GM23338 (cell line): ENCODE measurements around the gene CD2AP. TPM values are rescaled to one million over a fixed set of nuclear protein-coding genes. Genes with fewer than 3 reads are reported as not detected.
A peak's percentile ranks its signal among the peaks of the same experiment; 100 is the strongest.

Source experiments
- ATAC-seq: fragments of 200-7000 bp; cut with Tn5 transposase; 3 replicates; pipeline ENCODE4 v1.9.1; 2020
- DNase-seq: peaks from one replicate; pipeline ENCODE4 v3.0.0-alpha.2; 2015; ENCODE audit warnings: low spot score
- H2AFZ ChIP-seq: fragments of 200-600 bp; sonication (generic); 2 replicates; pipeline ENCODE4 v1.8.0; 2016; ENCODE audit warnings: antibody characterized with exemption, mild to moderate bottlenecking, moderate library complexity
- H3F3A ChIP-seq: fragments of 200-600 bp; sonication (generic); replicated peaks from 2 replicates; pipeline ENCODE4 v1.8.0; 2017; ENCODE audit warnings: antibody characterized with exemption, mixed run types, low read depth
- H3K27ac ChIP-seq: fragments of 200-600 bp; sonication (generic); 2 replicates; pipeline ENCODE4 v1.6.1; 2016; ENCODE audit warnings: low read depth
- H3K27me3 ChIP-seq: fragments of 200-600 bp; sonication (generic); 2 replicates; pipeline ENCODE4 v1.8.0; 2016; ENCODE audit warnings: mild to moderate bottlenecking, mixed run types, moderate library complexity; ENCODE audit not compliant: insufficient read depth
- H3K36me3 ChIP-seq: fragments of 200-600 bp; sonication (generic); 2 replicates; pipeline ENCODE4 v1.8.0; 2016; ENCODE audit warnings: mild to moderate bottlenecking; ENCODE audit not compliant: insufficient read depth
- H3K4me1 ChIP-seq: fragments of 200-600 bp; sonication (generic); 2 replicates; pipeline ENCODE4 v1.8.0; 2016; ENCODE audit warnings: mild to moderate bottlenecking, moderate library complexity; ENCODE audit not compliant: insufficient read depth
- H3K4me2 ChIP-seq: fragments of 200-600 bp; sonication (generic); 2 replicates; pipeline ENCODE4 v1.7.1; 2017; ENCODE audit warnings: mixed run types
- H3K4me3 ChIP-seq: fragments of 200-600 bp; sonication (generic); 2 replicates; pipeline ENCODE4 v1.6.1; 2016; ENCODE audit warnings: mixed run types
- H3K79me2 ChIP-seq: fragments of 200-600 bp; sonication (generic); replicated peaks from 2 replicates; pipeline ENCODE4 v1.8.0; 2017; ENCODE audit warnings: mild to moderate bottlenecking; ENCODE audit not compliant: insufficient read depth
- H3K9me2 ChIP-seq: fragments of 200-600 bp; sonication (generic); 2 replicates; pipeline ENCODE4 v1.8.0; 2017; ENCODE audit not compliant: insufficient read depth
- H4K20me1 ChIP-seq: fragments of 200-600 bp; sonication (generic); replicated peaks from 2 replicates; pipeline ENCODE4 v1.8.0; 2017; ENCODE audit warnings: mild to moderate bottlenecking; ENCODE audit not compliant: insufficient read depth
- H3K27ac Mint-ChIP-seq: 2 replicates; pipeline ENCODE4 v1.8.0; 2020; ENCODE audit warnings: inconsistent platforms, mild to moderate bottlenecking, moderate library complexity, mixed read lengths
- H3K27me3 Mint-ChIP-seq: 3 replicates; pipeline ENCODE4 v1.8.0; 2022; ENCODE audit warnings: low read depth, mild to moderate bottlenecking, moderate library complexity, mixed read lengths, inconsistent platforms; ENCODE audit not compliant: insufficient read depth, poor library complexity
- H3K36me3 Mint-ChIP-seq: 3 replicates; pipeline ENCODE4 v1.8.0; 2021; ENCODE audit warnings: low read depth, mild to moderate bottlenecking, inconsistent platforms, moderate library complexity, mixed read lengths
- H3K4me1 Mint-ChIP-seq: 3 replicates; pipeline ENCODE4 v1.8.0; 2020; ENCODE audit warnings: mild to moderate bottlenecking, inconsistent platforms, mixed read lengths
- H3K4me3 Mint-ChIP-seq: 3 replicates; pipeline ENCODE4 v1.8.0; 2021; ENCODE audit warnings: moderate library complexity, mild to moderate bottlenecking, inconsistent platforms, mixed read lengths
- H3K9me3 Mint-ChIP-seq: 3 replicates; pipeline ENCODE4 v1.8.0; 2020; ENCODE audit warnings: moderate library complexity, mild to moderate bottlenecking, inconsistent platforms, mixed read lengths
- EZH2 ChIP-seq: fragments of 200-600 bp; sonication (generic); IDR thresholded peaks from one replicate; pipeline ENCODE4 v1.8.0; 2017; ENCODE audit warnings: antibody characterized with exemption, mild to moderate bottlenecking, low read depth; ENCODE audit not compliant: unreplicated experiment
- EZH2phosphoT487 ChIP-seq: fragments of 200-600 bp; sonication (generic); IDR thresholded peaks from one replicate; pipeline ENCODE4 v1.8.1; 2018; ENCODE audit warnings: antibody characterized with exemption; ENCODE audit not compliant: unreplicated experiment
- NANOG ChIP-seq: IDR thresholded peaks from 2 replicates; pipeline ENCODE4 v1.6.1; 2016; ENCODE audit warnings: antibody characterized with exemption, borderline replicate concordance
- ZNF114 ChIP-seq: fragments of 250-450 bp; sonication (Bioruptor Pico); IDR thresholded peaks from 2 replicates; pipeline ENCODE4 v1.5.0; 2020; ENCODE audit warnings: mild to moderate bottlenecking, moderate library complexity
- ZNF331 ChIP-seq: fragments of 250-450 bp; sonication (Bioruptor Pico); IDR thresholded peaks from 2 replicates; pipeline ENCODE4 v1.5.0; 2020; ENCODE audit warnings: low read depth, mild to moderate bottlenecking, moderate library complexity
- ZNF462 ChIP-seq: fragments of 250-450 bp; sonication (Bioruptor Pico); IDR thresholded peaks from 2 replicates; pipeline ENCODE4 v1.5.0; 2020; ENCODE audit warnings: mild to moderate bottlenecking, moderate library complexity
- polyA plus RNA-seq: library from polyadenylated mRNA; unstranded; fragments of >200 nt; fragmentation: Nextera tagmentation; extraction: Ambion mirVana; gene quantifications from 2 replicates; pipeline ENCODE4 v1.2.1, GENCODE V29; 2016
- total RNA-seq: library from RNA; depleted of rRNA; stranded (reverse); fragments of >200 nt; shearing (Covaris generic); gene quantifications from 2 replicates; pipeline ENCODE4 v1.2.3, GENCODE V29; 2014
- TF ChIP-seq, protein P1 (sequence below): IDR thresholded peaks from one replicate; pipeline ENCODE4 v1.6.1; 2018; ENCODE audit warnings: antibody characterized with exemption; ENCODE audit not compliant: unreplicated experiment

The CD2AP gene
- total and polyA plus RNA-seq, 2 experiments from 2014 or later = 38.0 to 93.2 TPM

- Histone ChIP-seq H3K36me3 (no peaks in the 10 kb centered on the region), H3K4me1 (peaks cover 19% of the 10 kb centered on the region), H3K4me2 (no peak overlapping the region), H3F3A (no peaks in the 10 kb centered on the region), H3K27me3 (no peaks in the 10 kb centered on the region), H4K20me1 (peaks cover 41% of the 10 kb centered on the region), H3K79me2 (peaks cover 100% of the 10 kb centered on the region), H3K4me3 (no peak overlapping the region), H3K27ac (no peak overlapping the region), H2AFZ (no peak overlapping the region), H3K9me2 (no peaks in the 10 kb centered on the region)
- Mint-ChIP-seq H3K27me3 (no peaks in the 10 kb centered on the region), H3K4me3 (no peak overlapping the region), H3K27ac (peak overlapping the region; percentile 34; the same call in 1 of the 2 replicates), H3K9me3 (no peaks in the 10 kb centered on the region), H3K4me1 (peaks cover 37% of the 10 kb centered on the region; the same call in 2 of the 3 replicates), H3K36me3 (peaks cover 19% of the 10 kb centered on the region)
- ATAC-seq = peak; percentile 46; the same call in 2 of the 3 replicates
- TF ChIP-seq NANOG (no peak), EZH2 (no peak), EZH2phosphoT487 (no peak), ZNF331 (CRISPR knock-in tag) (no peak), ZNF462 (CRISPR knock-in tag) (no peak), ZNF114 (no peak)
- TF ChIP-seq, protein P1, sequence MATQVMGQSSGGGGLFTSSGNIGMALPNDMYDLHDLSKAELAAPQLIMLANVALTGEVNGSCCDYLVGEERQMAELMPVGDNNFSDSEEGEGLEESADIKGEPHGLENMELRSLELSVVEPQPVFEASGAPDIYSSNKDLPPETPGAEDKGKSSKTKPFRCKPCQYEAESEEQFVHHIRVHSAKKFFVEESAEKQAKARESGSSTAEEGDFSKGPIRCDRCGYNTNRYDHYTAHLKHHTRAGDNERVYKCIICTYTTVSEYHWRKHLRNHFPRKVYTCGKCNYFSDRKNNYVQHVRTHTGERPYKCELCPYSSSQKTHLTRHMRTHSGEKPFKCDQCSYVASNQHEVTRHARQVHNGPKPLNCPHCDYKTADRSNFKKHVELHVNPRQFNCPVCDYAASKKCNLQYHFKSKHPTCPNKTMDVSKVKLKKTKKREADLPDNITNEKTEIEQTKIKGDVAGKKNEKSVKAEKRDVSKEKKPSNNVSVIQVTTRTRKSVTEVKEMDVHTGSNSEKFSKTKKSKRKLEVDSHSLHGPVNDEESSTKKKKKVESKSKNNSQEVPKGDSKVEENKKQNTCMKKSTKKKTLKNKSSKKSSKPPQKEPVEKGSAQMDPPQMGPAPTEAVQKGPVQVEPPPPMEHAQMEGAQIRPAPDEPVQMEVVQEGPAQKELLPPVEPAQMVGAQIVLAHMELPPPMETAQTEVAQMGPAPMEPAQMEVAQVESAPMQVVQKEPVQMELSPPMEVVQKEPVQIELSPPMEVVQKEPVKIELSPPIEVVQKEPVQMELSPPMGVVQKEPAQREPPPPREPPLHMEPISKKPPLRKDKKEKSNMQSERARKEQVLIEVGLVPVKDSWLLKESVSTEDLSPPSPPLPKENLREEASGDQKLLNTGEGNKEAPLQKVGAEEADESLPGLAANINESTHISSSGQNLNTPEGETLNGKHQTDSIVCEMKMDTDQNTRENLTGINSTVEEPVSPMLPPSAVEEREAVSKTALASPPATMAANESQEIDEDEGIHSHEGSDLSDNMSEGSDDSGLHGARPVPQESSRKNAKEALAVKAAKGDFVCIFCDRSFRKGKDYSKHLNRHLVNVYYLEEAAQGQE = no peak
- DNase-seq = peak; percentile 26
Measured at GRCh38 chr6:47524136-47524845, 46.7 kb downstream of the CD2AP start.
